Osteocyte (in vitro differentiated cells): Measurements from ENCODE around the gene MIER2. TPM values are rescaled to one million over a fixed set of nuclear protein-coding genes. Genes with fewer than 3 reads are reported as not detected.

Experiments used
- DNase-seq: peaks from one replicate; pipeline ENCODE4 v3.0.0; 2021; ENCODE audit warnings: mixed read lengths; ENCODE audit not compliant: unreplicated experiment; ENCODE audit errors: extremely low spot score
- H3K27ac Mint-ChIP-seq: one replicate; pipeline ENCODE4 v1.8.0; 2021; ENCODE audit warnings: mild to moderate bottlenecking, mixed read lengths; ENCODE audit not compliant: unreplicated experiment
- H3K27me3 Mint-ChIP-seq: one replicate; pipeline ENCODE4 v1.8.0; 2021; ENCODE audit warnings: mixed read lengths; ENCODE audit not compliant: unreplicated experiment
- H3K36me3 Mint-ChIP-seq: one replicate; pipeline ENCODE4 v1.8.0; 2021; ENCODE audit warnings: mixed read lengths; ENCODE audit not compliant: unreplicated experiment
- H3K4me1 Mint-ChIP-seq: one replicate; pipeline ENCODE4 v1.8.0; 2021; ENCODE audit warnings: mixed read lengths; ENCODE audit not compliant: unreplicated experiment
- H3K4me3 Mint-ChIP-seq: one replicate; pipeline ENCODE4 v1.8.0; 2021; ENCODE audit warnings: mild to moderate bottlenecking, moderate library complexity, mixed read lengths; ENCODE audit not compliant: unreplicated experiment
- H3K9me3 Mint-ChIP-seq: one replicate; pipeline ENCODE4 v1.8.0; 2021; ENCODE audit warnings: mixed read lengths; ENCODE audit not compliant: unreplicated experiment
- CTCF ChIP-seq: fragments of 200-600 bp; sonication (generic); IDR thresholded peaks from 2 replicates; pipeline ENCODE4 v1.5.0; 2021; ENCODE audit warnings: antibody characterized with exemption, mild to moderate bottlenecking, moderate library complexity
- total RNA-seq: library from RNA; stranded (reverse); gene quantifications from 2 replicates; pipeline ENCODE4 v1.2.1, GENCODE V29; 2021

Gene MIER2
- total RNA-seq, 1 donor from 2014 or later, result 31.6 TPM

DNA sequence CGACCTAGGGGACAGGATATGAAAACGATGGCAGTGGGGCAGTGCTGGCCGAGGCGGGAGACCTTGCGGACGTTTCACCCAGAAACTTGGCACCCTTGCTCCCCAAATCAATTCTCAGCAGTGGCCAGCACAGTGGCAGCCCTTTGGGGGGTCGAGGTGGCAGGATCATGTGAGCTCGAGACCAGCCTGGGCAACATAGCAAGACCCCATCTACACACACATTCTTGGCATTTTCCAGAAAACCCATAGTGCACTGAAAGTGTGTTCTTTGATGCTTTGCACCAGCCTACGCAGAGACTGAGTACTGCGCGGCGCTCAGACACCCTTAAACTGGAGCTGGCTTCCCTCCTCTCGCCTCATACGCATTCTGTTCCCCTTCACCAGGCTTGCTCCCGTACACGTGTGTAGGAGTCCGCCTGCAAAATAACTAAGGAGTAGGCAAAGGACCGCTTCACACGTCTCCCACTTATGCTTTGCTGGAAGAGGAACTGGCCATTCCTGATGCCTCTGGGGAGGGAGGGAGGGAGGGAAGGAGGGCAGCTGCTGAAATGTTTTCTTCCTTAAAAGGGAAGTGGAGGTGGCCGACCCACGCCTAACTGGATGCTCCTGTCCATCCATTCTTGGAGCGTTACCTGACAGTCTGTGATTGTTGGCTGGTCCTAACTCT lies 23.5 kb upstream of the MIER2 start:
- H3K27me3 Mint-ChIP-seq, result peaks cover 47% of the 10 kb centered on the region
- no peak overlapping the region for H3K4me3 Mint-ChIP-seq
- H3K27ac Mint-ChIP-seq, result no peak overlapping the region
- peaks cover 4% of the 10 kb centered on the region for H3K4me1 Mint-ChIP-seq
- peak; percentile 77 for DNase-seq
- no peak for TF ChIP-seq CTCF
- no peaks in the 10 kb centered on the region for H3K36me3 Mint-ChIP-seq
- no peaks in the 10 kb centered on the region for H3K9me3 Mint-ChIP-seq

DNA sequence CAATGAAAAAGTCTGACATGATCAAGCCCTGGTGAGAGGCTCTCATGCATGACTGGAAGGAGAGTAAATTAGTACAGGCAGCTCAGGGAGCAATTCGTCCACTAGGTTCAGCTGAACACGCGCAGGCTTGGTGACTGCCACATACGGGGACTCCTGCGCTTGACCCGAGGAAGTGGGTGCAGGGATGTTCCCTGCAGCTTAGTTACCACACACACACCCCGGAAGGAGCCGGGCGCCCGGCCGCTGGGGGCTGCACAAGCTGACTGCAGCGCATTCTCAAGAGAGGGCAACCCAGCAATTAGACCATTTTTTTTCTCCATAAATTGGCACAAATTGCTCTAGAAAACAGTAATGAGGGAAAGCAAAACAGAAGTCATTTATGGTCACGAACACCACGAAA lies 23.0 kb upstream of the MIER2 start:
- peaks cover 4% of the 10 kb centered on the region for H3K4me1 Mint-ChIP-seq
- H3K9me3 Mint-ChIP-seq, result no peaks in the 10 kb centered on the region
- no peak for TF ChIP-seq CTCF
- no peak overlapping the region for H3K4me3 Mint-ChIP-seq
- H3K27ac Mint-ChIP-seq, result no peak overlapping the region
- DNase-seq, result peak; percentile 67
- peaks cover 43% of the 10 kb centered on the region for H3K27me3 Mint-ChIP-seq
- H3K36me3 Mint-ChIP-seq, result no peaks in the 10 kb centered on the region

- DNase-seq, result peak; percentile 65
- Mint-ChIP-seq H3K4me3 (no peak overlapping the region), H3K9me3 (no peaks in the 10 kb centered on the region), H3K4me1 (no peaks in the 10 kb centered on the region), H3K36me3 (no peaks in the 10 kb centered on the region), H3K27ac (no peak overlapping the region), H3K27me3 (peaks cover 41% of the 10 kb centered on the region)
- no peak for TF ChIP-seq CTCF
Observed at GRCh38 chr19:366951-367350, 22.4 kb upstream of the MIER2 start.

DNA sequence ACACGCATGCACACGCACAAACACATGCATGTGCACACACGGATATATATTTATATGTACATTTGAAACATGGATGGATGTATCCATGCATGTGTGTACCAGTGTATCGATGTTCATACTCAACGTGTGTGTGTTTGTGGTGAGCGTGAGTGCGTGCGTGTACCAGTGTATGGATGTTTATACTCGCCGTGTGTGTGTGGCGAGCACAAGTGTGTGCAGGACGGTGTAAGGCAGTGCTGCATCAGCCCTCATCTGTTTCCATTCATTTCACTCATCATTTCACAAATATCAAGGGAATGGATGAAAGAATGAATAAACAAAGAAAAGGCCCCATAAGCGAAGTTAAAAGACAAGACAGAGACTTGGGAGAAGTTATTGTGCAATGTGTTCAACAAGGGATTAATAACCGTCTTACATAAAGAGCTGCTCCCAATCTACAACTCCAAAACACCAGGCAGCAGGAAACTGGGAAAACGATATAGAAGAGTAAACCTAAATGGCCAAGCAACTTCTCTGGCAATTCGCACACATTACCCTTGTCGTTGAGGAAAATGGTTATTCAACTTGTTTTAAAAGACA lies 21.7 kb upstream of the MIER2 start:
- no peak for TF ChIP-seq CTCF
- Mint-ChIP-seq H3K4me1 (no peaks in the 10 kb centered on the region), H3K9me3 (no peaks in the 10 kb centered on the region), H3K36me3 (no peaks in the 10 kb centered on the region), H3K27ac (no peak overlapping the region), H3K27me3 (peaks cover 34% of the 10 kb centered on the region), H3K4me3 (no peak overlapping the region)
- DNase-seq, result peak; percentile 32

DNA sequence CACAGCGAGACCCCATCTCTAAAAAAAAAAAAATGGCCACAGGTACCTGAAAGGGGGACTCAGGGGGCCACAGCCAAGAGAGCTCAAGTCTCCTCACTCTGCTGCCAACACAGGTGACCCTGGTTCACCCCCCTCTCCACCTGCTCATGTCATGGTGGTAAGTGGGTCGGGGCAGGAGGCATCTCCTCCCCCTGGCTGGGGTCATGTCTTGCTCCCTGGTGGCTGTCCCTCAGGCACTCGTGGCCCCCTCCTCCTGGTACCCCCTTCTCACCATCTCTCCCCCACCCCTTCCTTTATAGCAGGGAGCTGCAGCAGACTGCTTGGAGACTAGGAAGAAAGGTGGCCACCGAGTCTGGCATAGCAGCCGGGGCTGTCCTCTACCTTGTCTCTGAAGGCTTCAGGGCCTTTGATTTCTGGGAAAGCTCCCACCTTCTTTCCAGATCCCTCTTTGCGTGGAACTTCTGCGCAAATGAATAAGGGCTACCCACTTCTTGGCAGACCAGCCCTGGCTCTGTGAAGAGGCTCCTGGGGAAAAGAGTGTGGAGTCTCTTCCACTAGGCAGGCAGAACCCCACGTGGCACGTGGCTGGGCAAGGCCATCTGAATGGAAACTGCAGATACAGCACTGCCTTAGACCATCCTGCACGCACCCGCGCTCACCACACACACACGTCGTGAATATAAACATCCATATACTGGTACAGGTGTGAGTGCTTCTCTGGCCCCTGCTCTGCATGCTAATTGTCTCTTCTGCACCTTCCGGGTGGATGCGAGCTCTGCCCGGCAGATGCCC lies 20.1 kb upstream of the MIER2 start:
- peaks cover 31% of the 10 kb centered on the region for H3K27me3 Mint-ChIP-seq
- no peaks in the 10 kb centered on the region for H3K36me3 Mint-ChIP-seq
- H3K4me3 Mint-ChIP-seq, result no peak overlapping the region
- no peaks in the 10 kb centered on the region for H3K9me3 Mint-ChIP-seq
- peak; percentile 78 for DNase-seq
- no peaks in the 10 kb centered on the region for H3K4me1 Mint-ChIP-seq
- TF ChIP-seq CTCF, result no peak
- H3K27ac Mint-ChIP-seq, result no peak overlapping the region
